HepG2 (cell line): ENCODE measurements around the gene TCOF1.

Experiments
- CTCF ChIP-seq: sonication (generic); formaldehyde crosslinking; IDR thresholded peaks from 2 replicates; pipeline ENCODE4 v1.5.0; 2020; ENCODE audit warnings: mild to moderate bottlenecking, missing genetic modification reagents, moderate library complexity
- FOXP1 ChIP-seq, 2 experiments: fragments of 450-650 bp in 1 of 2; IDR thresholded peaks; 2 replicates each; pipeline ENCODE4 v1.6.1; 2017 to 2018; ENCODE audit warnings: antibody characterized with exemption in 1 of 2
- KDM5B ChIP-seq: sonication (generic); formaldehyde crosslinking; IDR thresholded peaks from 2 replicates; pipeline ENCODE4 v1.4.0; 2020; ENCODE audit warnings: missing genetic modification reagents, mild to moderate bottlenecking, borderline replicate concordance
- NCOA2 ChIP-seq: sonication (generic); formaldehyde crosslinking; IDR thresholded peaks from 2 replicates; pipeline ENCODE4 v1.8.0; 2022; ENCODE audit warnings: inconsistent platforms
- POLR2A ChIP-seq, 2 experiments: IDR thresholded peaks; 2 replicates each; pipeline ENCODE4 v1.6.1; 2011; ENCODE audit warnings: low read depth in 2 of 2, low read length in 2 of 2, mild to moderate bottlenecking in 1 of 2, moderate library complexity in 1 of 2; ENCODE audit not compliant: insufficient read depth in 1 of 2
- SNAPC2 ChIP-seq: sonication (generic); formaldehyde crosslinking; IDR thresholded peaks from 2 replicates; pipeline ENCODE4 v1.8.1; 2022; ENCODE audit warnings: mild to moderate bottlenecking, missing genetic modification reagents
- TIGD3 ChIP-seq: sonication (generic); formaldehyde crosslinking; IDR thresholded peaks from 2 replicates; pipeline ENCODE4 v1.5.1; 2020; ENCODE audit warnings: mild to moderate bottlenecking, missing genetic modification reagents, borderline replicate concordance
- YEATS2 ChIP-seq: sonication (generic); formaldehyde crosslinking; IDR thresholded peaks from 2 replicates; pipeline ENCODE4 v1.4.0; 2020; ENCODE audit warnings: missing genetic modification reagents, borderline replicate concordance
- ZFYVE20 ChIP-seq: sonication (generic); formaldehyde crosslinking; IDR thresholded peaks from 2 replicates; pipeline ENCODE4 v1.8.0; 2023; ENCODE audit warnings: low read depth, mild to moderate bottlenecking, moderate library complexity, missing genetic modification reagents, borderline replicate concordance
- ZNF318 ChIP-seq: sonication (generic); formaldehyde crosslinking; IDR thresholded peaks from 2 replicates; pipeline ENCODE4 v1.4.0; 2020; ENCODE audit warnings: mild to moderate bottlenecking, missing genetic modification reagents

GRCh38 chr5:150389531-150390266, 32.2 kb downstream of the TCOF1 start:
- TF ChIP-seq ZFYVE20 (no peak), TIGD3 (CRISPR knock-in tag) (no peak), NCOA2 (CRISPR knock-in tag) (no peak), FOXP1 (IDR thresholded peaks at IDR 0.05) (no peak), FOXP1 (CRISPR knock-in tag; IDR thresholded peaks at IDR 0.05) (no peak), POLR2A (IDR thresholded peaks at IDR 0.05; ENCODE audit: insufficient read depth in 1 of 2, low read depth in 2 of 2, low read length in 2 of 2) (no peak), CTCF (CRISPR knock-in tag) (no peak), YEATS2 (CRISPR knock-in tag) (no peak), KDM5B (CRISPR knock-in tag) (no peak), SNAPC2 (no peak), ZNF318 (CRISPR knock-in tag) (no peak)
